Thyroid gland (tissue), 4 donors: Measurements from ENCODE around the gene ANO9. TPM values are rescaled to one million over a fixed set of nuclear protein-coding genes. Genes with fewer than 3 reads are reported as not detected.
"Not testable (repeated sequence)": the region's sequence is repeated elsewhere in the genome, so short reads cannot be mapped to it uniquely, and the experiment has no call there.

Source experiments
- DNase-seq, 2 donors: peaks; one replicate each; pipeline ENCODE4 v3.0.0-alpha.2; 2019
- H3K27ac ChIP-seq, 3 donors: fragments of 200-600 bp; sonication (generic); 1 replicate in 2 of 3; 2 replicates in 1 of 3; pipeline ENCODE4 v1.5.1; 2016 to 2019; ENCODE audit warnings: mild to moderate bottlenecking in 1 of 3, moderate library complexity in 1 of 3
- H3K27me3 ChIP-seq: fragments of 200-600 bp; sonication (generic); one replicate; pipeline ENCODE4 v1.5.1; 2019
- H3K36me3 ChIP-seq, 2 donors: fragments of 200-600 bp; sonication (generic); one replicate each; pipeline ENCODE4 v1.5.1; 2016 to 2019
- H3K4me1 ChIP-seq, 2 donors: fragments of 200-600 bp; sonication (generic); one replicate each; pipeline ENCODE4 v1.5.1; 2017 to 2019
- H3K4me3 ChIP-seq, 3 donors: fragments of 200-600 bp; sonication (generic); replicated peaks in 1 of 3; 1 replicate in 2 of 3; 2 replicates in 1 of 3; pipeline ENCODE4 v1.5.1; 2016; ENCODE audit warnings: mild to moderate bottlenecking in 1 of 3
- H3K9me3 ChIP-seq: fragments of 200-600 bp; sonication (generic); one replicate; pipeline ENCODE4 v1.5.1; 2017
- POLR2A ChIP-seq, 2 donors: fragments of 450-650 bp; IDR thresholded peaks; one replicate each; pipeline ENCODE4 v1.6.1; 2017; ENCODE audit warnings: antibody characterized with exemption in 2 of 2, mild to moderate bottlenecking in 2 of 2, moderate library complexity in 1 of 2
- WGBS, 2 donors: methylation state at CpG; one replicate each; pipeline ENCODE4 v1.1.5; 2017; 5-methylcytosine and 5-hydroxymethylcytosine counted together
- intact Hi-C: fragments of 100-400 bp; cut with DNase I; formaldehyde crosslinking; loops from one replicate; pipeline ENCODE4 v1.15.1; 2023
- total RNA-seq, 4 donors: library from RNA; depleted of rRNA; stranded (reverse); fragments of >200 nt; gene quantifications; one replicate each; pipeline ENCODE4 v1.2.3, GENCODE V29; 2016
- TF ChIP-seq, protein P1 (sequence below), 6 experiments: fragments of 200-600 bp in 3 of 6; fragments of 450-650 bp in 3 of 6; sonication (generic) in 3 of 6; IDR thresholded peaks; one replicate each; pipeline ENCODE4 v1.5.1; 2016 to 2019; ENCODE audit warnings: antibody characterized with exemption in 6 of 6, mild to moderate bottlenecking in 2 of 6, inconsistent platforms in 1 of 6, moderate library complexity in 1 of 6

ANO9 gene
- total RNA-seq, 4 donors from 2014 or later = 3.7 to 6.4 (median 4.7) TPM

DNA sequence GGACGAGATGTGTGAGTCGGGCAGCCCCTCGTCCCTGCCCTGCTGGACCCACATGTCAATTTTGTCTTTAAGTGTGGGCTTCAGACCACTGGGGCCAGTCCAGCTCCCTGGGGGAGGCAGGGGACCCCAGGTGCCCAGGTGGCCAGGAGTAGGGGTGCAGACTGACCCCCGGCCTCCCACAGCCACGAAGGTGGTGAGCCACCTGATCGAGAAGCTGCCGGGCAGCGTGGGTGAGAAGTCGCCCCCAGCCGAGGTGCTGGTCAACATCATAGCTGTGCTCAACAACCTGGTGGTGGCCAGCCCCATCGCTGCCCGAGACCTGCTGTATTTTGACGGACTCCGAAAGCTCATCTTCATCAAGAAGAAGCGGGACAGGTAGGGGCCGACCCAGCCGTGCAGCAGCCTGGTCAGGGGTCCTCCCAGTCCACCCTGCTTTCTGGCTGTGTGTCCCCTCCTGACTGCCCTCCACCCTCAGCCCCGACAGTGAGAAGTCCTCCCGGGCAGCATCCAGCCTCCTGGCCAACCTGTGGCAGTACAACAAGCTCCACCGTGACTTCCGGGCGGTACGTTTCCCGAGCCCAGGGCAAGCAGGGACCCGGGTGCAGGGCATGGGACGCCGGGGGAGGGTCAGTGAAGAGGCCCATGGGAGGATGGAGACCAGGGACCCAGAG, 37.9 kb downstream of the ANO9 start:
- Histone ChIP-seq H3K9me3 (no peaks in the 10 kb centered on the region), H3K36me3 (peaks cover 0 to 9% of the 10 kb centered on the region in 2 donors), H3K27me3 (no peaks in the 10 kb centered on the region), H3K4me3 (no peak overlapping the region), H3K27ac (no peak overlapping the region), H3K4me1 (peaks cover 0 to 5% of the 10 kb centered on the region in 2 donors)
- DNase-seq = no peak
- 90 to 94% methylated on average over 21 of the region's 27 CpGs for WGBS, 2 donors
- no peak for TF ChIP-seq POLR2A (IDR thresholded peaks at IDR 0.05)
- TF ChIP-seq, protein P1, sequence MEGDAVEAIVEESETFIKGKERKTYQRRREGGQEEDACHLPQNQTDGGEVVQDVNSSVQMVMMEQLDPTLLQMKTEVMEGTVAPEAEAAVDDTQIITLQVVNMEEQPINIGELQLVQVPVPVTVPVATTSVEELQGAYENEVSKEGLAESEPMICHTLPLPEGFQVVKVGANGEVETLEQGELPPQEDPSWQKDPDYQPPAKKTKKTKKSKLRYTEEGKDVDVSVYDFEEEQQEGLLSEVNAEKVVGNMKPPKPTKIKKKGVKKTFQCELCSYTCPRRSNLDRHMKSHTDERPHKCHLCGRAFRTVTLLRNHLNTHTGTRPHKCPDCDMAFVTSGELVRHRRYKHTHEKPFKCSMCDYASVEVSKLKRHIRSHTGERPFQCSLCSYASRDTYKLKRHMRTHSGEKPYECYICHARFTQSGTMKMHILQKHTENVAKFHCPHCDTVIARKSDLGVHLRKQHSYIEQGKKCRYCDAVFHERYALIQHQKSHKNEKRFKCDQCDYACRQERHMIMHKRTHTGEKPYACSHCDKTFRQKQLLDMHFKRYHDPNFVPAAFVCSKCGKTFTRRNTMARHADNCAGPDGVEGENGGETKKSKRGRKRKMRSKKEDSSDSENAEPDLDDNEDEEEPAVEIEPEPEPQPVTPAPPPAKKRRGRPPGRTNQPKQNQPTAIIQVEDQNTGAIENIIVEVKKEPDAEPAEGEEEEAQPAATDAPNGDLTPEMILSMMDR (IDR thresholded peaks at IDR 0.05) = no peak
- intact Hi-C loops = no loop called here

DNA sequence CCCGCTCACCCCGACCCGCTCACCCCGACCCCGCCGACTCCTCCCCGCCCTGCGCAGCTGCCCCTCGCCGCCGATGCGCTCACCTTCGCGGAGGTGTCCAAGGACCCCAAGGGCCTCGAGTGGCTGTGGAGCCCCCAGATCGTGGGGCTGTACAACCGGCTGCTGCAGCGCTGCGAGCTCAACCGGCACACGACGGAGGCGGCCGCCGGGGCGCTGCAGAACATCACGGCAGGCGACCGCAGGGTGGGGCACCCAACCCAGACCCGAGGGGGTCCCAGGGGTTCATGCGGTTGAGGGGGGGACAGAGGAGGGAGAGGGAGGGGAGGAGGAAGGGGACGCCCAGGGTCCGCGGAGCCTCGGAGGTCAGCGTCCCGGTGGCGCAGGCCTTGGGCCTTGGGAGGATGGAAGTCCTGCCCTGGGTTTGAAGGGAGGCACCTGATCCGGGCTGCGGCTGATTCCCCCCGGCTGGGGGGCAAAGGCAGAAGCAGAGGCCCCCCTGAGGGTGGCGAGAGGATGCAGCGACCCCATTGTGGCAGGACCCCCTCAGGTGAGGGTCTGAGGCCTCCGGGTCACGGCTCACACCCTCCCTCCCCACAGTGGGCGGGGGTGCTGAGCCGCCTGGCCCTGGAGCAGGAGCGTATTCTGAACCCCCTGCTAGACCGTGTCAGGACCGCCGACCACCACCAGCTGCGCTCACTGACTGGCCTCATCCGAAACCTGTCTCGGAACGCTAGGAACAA, 38.6 kb downstream of the ANO9 start:
- no peak overlapping the region for H3K4me3 ChIP-seq
- TF ChIP-seq, protein P1 (IDR thresholded peaks at IDR 0.05) = no peak
- TF ChIP-seq POLR2A (IDR thresholded peaks at IDR 0.05) = no peak
- peaks cover 0 to 5% of the 10 kb centered on the region in 2 donors for H3K4me1 ChIP-seq
- DNase-seq = no peak
- no peaks in the 10 kb centered on the region for H3K9me3 ChIP-seq
- H3K27ac ChIP-seq = no peak overlapping the region
- 84 to 96% methylated on average over 19 of the region's 55 CpGs for WGBS, 2 donors
- H3K27me3 ChIP-seq = no peaks in the 10 kb centered on the region
- intact Hi-C loops = no loop called here
- peaks cover 0 to 9% of the 10 kb centered on the region in 2 donors for H3K36me3 ChIP-seq

DNA sequence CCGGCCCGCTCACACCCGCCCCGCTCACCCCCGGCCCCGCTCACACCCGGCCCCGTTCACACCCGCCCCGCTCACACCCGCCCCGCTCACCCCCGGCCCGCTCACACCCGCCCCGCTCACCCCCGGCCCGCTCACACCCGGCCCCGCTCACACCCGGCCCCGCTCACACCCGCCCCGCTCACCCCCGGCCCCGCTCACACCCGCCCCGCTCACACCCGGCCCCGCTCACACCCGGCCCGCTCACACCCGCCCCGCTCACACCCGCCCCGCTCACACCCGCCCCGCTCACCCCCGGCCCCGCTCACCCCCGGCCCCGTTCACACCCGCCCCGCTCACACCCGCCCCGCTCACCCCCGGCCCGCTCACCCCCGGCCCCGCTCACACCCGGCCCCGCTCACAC, 40.6 kb downstream of the ANO9 start:
- H3K27me3 ChIP-seq, H3K27ac ChIP-seq, H3K4me3 ChIP-seq, H3K9me3 ChIP-seq, H3K4me1 ChIP-seq, DNase-seq, H3K36me3 ChIP-seq, intact Hi-C loops: not testable (repeated sequence)
- no CpG with 5 or more reads among the region's 52 CpGs for WGBS, 2 donors

DNA sequence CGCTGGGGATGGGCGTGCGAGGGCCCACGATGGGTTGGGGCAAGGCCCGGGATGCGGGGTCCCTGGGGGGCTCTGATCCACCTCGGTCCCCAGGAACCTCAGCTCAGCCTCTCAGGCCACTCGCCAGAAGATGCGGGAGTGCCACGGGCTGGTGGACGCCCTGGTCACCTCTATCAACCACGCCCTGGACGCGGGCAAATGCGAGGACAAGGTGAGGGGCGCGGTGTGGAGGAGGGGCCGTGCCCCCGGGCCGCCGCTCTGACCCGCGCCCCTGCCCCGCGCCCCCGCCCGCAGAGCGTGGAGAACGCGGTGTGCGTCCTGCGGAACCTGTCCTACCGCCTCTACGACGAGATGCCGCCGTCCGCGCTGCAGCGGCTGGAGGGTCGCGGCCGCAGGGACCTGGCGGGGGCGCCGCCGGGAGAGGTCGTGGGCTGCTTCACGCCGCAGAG, 41.5 kb downstream of the ANO9 start:
- intact Hi-C loops = no loop called here
- TF ChIP-seq POLR2A (IDR thresholded peaks at IDR 0.05) = no peak
- TF ChIP-seq, protein P1 (IDR thresholded peaks at IDR 0.05) = no peak

DNA sequence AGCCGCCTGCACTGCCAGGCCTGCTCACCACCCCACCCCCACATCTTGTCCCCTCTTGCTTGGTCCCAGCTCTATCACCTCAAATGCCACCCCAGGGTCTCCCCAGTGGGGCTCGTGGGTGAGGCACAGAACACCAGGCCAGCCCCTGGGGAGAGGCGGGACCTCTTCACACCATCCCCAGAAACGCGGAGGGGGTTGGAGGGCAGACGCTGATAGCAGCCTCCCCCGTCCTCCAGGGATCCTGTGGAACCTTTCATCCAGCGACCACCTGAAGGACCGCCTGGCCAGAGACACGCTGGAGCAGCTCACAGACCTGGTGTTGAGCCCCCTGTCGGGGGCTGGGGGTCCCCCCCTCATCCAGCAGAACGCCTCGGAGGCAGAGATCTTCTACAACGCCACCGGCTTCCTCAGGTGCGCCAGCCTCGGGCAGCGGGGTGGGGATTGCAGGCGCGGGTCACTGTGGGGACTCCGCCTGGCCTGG, 42.0 kb downstream of the ANO9 start:
- Histone ChIP-seq H3K4me3 (no peak overlapping the region), H3K36me3 (peaks cover 0 to 9% of the 10 kb centered on the region in 2 donors), H3K27me3 (no peaks in the 10 kb centered on the region), H3K9me3 (no peaks in the 10 kb centered on the region), H3K27ac (no peak overlapping the region), H3K4me1 (peaks cover 6% of the 10 kb centered on the region in 2 donors)
- no peak for DNase-seq
- intact Hi-C loops = no loop called here
- no peak for TF ChIP-seq POLR2A (IDR thresholded peaks at IDR 0.05)
- TF ChIP-seq, protein P1 (IDR thresholded peaks at IDR 0.05) = no peak
- 86 to 93% methylated on average over 16 to 20 of the region's 21 CpGs for WGBS, 2 donors

More for the DNA sequence above, 41.5 kb downstream of the ANO9 start:
- Histone ChIP-seq H3K4me3 (no peak overlapping the region), H3K27ac (no peak overlapping the region), H3K4me1 (peaks cover under 1 to 4% of the 10 kb centered on the region in 2 donors), H3K27me3 (no peaks in the 10 kb centered on the region), H3K36me3 (peaks cover 0 to 9% of the 10 kb centered on the region in 2 donors), H3K9me3 (no peaks in the 10 kb centered on the region)
- 97 to 98% methylated on average over 18 to 30 of the region's 50 CpGs for WGBS, 2 donors
- DNase-seq = no peak
